ENCODE data around the gene NFYA.
"Not testable (repeated sequence)": the region's sequence is repeated elsewhere in the genome, so short reads cannot be mapped to it uniquely, and the experiment has no call there.

NFYA gene

DNA sequence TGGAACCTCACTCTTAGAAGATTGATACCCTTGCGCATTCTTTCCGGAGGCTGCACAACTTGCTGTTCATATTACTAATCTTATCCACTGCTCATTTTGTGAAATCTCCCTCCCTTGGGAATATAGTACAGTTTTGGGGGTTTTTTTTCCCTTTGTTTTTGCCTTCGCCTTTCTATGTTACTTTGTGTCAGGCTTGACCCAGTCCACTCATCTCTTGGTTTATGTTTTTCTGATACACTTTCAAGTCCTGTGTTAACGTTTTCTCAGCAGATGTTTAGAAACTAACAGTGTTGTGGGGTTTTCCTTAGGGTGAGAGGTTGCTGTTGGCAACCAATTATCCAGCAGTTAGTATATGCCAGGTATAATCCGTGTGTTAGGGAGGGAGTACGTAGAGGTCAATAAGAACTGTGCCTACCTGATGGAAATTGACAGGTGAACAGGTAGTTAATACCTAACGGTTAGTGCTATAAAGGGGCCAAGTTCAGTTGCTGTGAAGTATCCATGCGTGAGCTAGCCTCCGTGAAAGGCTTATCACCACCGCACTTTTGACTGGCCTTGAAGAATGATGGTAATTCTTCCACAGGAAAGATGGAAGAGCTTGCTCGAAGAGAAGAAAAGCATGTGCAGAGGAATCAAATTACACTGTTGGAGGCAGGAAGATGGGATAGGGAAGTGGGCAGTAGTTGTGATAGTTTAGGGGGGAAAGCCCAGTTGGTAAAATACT lies 1.4 kb downstream of the NFYA start:
- DNase-seq, result no peak

DNA sequence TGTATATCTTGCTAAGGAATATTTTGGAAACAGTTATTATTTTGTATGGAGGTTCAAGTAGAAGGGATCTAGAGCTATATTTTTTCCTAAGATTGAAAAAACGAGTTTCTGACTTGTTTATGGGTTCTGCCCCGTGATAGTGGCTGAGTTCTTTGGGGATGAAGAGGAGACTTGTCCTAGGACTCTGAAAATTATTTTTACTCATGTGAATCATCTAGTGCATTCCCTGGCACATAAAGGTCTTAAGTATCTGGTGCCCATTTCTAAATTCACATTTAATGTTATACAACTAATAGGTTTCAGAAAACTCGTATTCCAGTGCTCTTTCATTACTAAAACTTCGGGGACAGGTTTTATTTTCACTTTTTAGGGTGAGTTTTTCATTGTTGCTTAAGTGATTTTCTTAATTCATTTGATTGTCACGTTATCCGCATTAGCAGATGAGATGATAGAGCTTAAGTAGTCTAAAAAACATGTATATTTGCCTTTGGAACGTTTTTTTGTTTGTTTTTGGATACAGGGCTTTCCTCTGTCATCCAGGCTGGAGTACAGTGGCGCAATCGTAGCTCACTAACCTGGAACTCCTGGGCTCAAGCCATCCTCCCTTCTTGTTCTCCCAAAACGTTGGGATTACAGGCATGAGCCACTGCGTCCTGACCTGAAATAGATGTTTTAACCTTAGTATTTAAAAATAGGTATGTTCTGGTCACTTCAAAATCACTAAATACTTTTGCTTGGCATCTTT lies 2.1 kb downstream of the NFYA start:
- DNase-seq, result no peak

DNA sequence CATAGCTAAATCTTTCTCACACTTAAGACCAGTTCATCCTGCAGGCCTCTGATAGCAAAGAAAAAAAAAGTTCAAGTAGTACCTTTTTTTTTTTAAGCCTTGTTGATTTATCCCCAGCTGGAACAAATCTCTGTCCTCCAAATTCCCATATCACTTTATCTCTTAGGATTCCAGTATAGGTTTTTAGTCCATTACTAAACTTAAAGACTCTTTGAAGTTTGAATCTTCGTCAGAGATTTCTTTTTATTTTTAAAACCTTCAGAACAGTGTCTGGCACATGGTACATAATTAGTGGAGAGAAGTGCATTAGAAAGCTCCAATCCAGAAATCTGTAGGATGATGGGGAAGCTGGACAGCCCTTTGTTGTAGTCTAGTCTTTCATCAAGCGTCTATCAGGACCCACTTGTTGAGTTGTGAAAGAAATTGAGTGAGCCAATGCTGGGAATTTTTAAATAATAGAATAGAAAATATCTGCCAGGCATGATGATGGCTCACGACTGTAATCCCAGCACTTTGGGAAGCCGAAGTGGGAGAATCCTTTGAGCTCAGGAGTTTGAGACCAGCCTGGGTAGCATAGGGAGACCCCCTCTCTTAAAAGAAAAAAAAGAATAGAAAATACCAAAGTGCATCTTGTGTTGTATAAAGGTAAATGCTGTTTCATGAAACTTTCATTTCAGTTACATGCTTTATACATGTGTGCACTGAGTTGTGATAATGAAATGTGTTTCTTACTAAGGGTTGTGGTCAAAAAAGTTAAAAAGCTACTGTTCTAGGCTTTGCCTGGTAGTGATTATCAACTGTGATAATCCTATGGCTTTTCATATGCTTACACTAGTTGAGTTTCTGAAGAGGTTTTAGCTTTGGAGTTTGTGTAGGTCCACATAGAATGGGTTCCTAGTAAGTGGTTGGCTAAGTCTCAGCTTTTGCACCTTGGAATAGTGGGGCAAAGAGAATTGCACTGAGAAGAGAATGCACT lies 3.2 kb downstream of the NFYA start:
- no peak for DNase-seq

DNA sequence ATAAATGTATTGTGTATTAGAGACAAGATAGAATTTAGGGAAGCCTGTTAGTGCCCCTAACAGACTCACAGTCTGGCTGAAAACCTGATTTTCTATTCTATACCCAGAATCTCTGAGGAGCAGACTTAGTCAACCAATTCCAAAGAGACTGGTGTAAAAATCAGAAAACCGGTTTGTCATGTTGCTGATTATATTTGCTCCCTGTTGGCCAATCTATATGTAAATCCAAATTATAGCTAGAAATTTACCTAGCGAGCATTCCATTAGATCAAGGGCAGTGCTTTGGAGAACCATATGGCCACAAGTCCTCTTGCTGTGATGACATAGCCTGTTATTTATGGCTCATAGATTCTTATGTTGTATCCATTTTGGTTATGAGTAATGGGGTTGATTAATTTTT lies 4.8 kb downstream of the NFYA start:
- DNase-seq, result no peak

DNA sequence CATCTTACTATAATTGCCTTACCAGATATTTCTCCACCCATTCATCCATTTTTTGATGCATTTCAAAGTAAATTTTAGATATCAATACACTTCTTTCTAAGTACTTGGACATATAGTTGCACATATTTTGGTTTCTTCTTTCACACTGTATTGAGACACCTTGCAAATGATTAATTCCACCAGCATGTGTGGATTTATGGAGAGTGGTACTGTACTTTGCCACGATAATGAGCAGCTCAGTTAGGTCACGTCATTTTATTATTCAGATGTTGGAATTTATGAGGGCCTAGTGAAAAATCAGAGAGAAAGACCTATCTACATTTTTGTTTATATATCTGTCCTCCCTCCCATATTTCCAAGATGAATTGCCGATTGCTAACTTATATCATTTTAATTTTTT lies 5.3 kb downstream of the NFYA start:
- DNase-seq, result no peak

DNA sequence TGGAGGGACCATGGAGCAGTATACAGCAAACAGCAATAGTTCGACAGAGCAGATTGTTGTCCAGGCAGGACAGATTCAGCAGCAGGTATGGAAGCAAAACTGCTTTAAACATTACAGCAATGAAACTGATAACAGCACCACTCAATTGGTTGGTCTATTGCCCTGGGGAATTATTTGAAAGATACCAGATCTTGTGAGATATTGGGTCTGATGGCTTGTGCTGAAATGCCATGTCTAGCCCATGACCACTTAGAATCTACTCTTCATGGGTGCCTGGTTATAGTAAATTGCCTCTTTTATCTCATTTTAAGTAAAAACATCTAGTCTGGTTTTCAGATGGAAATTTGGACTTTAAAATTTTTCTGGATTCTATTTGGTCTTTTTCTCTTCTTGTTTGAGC lies 6.3 kb downstream of the NFYA start:
- no peak for DNase-seq

DNA sequence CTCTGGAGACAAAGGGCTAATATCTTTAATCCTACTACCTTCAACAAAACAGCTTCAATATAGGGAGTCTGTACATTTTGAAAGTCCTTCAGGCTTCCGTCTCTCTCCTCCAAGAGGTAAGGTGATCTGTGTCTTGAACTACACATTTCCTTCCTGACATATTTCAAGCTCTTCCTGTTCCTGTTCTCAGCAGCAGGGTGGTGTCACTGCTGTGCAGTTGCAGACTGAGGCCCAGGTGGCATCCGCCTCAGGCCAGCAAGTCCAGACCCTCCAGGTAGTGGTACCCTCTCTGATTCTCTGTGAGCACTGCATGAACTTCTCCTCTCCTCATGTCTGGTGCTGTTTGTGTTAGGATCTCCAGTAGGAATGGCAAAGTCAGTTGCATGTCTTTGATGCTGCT lies 7.8 kb downstream of the NFYA start:
- DNase-seq, result no peak

DNA sequence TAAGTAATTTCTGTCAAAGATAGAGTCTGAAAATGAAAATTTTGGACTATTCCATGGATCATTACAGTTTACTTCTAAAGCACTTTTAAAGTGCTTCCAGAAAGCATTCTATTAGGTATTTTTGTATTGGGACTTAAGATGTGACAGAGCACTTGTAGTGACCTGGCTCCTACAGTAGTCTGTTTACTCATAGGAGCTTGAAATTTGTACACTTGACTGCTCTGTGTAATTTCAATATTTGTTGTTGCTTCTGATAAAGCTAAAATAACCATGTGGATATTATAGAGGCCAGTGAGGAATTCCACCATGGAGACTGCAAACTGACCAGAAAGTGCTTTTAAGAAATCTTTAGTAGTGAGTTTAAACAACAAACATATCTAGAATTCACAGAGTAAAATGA lies 10.3 kb downstream of the NFYA start:
- no peak for DNase-seq

DNA sequence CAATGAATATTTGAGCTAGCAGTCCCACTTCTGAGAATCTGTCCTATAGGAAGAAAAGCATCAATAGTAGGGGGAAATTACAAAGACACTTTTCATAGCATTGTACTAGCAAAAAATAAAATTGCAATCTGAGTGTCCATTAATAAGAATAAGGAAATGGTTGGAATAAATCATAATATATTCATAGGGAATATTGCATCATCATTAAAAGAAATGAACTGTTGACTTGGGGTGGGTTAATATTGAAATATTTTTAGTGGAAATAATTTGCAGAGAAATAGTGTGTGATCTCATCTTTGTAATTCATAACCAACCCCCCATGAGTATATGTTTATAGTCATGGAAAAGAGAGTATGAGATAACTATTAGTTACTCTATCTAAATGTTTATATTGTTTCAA lies 12.4 kb downstream of the NFYA start:
- DNase-seq, result no peak

DNA sequence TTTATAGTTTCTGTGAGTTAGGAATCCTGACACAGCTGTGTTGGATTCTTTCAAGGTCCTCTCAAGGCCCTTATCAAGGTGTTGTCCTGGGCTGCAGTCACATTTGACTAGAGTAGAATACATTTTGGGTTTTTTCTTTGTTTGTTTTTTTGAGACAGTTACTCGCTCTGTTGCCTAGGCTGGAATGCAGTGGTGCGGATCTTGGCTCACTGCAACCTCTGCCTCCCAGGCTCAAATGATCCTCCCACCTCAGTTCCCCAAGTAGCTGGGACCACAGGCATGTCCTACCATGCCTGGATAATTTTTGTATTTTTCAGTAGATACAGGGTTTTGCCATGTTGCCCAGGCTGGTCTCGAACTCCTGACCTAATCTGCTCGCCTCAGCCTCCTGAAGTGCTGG lies 15.7 kb downstream of the NFYA start:
- no peak for DNase-seq

DNA sequence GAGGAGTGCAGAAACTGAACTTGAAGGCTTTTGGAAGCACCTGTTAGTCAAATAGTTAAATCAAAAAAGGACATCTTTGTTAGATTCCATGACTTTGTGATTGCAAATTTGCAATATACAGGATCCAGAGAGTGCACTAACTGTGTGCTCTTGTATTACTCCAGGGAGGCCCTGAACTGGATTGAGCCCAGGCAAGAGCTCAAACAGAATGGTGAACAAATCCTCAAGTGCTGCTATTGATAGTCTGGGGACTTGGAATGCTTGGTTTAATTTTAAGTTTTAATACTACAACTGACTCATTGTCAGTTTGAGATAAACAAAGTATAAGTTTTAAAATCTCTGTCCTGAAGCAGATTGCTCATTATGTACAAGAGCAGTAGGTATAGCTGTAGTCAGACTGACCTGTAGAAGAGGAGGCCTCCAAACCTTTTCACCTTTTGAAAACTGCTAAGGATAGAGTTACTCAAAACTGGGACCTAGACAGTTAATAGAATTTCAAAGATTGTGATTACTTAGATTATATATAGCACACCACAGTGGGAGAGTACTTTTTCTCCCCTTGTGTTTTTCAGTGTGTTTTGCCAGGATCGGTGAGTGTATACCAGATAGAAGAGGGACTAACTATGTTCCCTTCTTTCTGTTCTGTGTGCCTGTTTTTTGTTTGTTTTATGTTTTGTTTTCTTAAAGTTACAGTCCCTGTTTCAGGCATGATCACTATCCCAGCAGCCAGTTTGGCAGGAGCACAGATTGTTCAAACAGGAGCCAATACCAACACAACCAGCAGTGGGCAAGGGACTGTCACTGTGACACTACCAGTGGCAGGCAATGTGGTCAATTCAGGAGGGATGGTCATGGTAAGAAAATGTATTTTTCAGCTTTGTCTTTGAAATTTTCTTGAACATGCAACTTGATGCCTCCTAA lies 18.3 kb downstream of the NFYA start:
- DNase-seq, result no peak

DNA sequence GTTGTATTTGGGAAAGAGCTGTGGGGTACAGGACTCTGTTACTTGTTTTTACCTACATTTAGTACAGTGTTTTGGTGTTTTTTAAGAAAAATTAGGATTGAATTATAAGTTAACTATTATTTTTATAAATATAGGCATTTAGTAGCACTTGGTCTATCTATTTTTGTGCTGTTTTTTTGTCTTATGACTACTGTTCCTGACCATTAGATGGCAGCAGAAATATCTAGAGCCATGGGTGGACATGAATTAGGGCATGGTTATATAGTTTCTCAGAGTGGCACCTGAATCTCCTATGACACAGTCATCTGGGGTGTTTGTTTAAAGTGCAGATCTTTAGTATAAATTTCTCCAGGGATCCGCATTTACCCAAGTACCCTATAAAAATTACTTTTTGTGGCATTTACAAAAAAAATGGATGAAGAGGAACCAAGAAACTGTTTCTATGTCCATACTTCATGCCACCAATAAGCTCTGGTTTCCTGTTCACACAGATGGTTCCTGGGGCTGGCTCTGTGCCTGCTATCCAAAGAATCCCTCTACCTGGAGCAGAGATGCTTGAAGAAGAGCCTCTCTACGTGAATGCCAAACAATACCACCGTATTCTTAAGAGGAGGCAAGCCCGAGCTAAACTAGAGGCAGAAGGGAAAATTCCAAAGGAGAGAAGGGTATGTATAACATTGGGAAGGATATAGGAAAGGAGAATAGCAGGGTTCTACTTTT lies 19.8 kb downstream of the NFYA start:
- no peak for DNase-seq

DNA sequence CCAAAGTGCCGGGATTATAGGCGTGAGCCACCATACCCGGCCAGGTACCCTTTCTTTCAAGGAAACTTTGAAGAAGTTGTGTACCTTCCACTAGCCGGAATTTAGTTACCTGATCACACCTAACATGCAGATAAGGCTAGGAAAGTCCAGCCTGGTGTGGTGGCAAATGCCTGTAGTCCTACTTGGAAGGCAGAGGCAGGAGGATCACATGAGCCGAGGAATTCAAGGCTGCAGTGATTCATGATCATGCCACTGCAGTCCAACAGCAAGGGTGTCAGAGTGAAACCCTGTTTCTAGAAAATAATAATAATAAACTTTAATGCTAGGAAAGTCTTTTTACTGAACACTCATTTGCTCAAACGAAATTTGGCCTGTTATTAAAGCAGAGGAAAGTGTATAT lies 21.0 kb downstream of the NFYA start:
- no peak for DNase-seq

DNA sequence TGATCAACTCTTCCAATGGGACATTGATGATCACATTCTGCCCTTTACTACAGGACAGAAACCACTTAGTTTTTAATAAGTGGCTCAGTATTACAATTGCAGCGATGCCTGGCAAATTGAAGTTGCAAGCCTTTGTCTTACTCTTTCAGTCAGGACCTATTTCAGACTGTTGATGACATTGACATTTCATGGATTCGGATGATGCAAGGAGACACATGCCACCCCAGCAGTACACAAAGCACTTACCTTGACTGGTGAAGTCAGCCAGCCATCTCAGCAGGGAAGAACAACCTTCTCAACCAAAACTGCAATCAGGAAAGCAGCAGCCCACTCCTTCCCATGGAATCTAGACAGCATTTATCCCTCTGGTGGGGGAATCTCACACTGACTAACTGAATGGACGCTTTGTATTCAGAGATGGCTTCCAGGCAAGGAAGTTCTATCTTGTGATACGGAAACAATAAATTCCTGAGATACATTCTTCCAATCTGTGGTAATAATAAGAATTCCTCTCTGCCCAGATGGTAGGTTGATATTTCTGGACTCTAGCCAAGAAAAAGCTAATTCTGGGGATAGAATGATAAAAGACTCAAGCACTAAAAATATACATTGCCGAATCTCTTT lies 24.8 kb downstream of the NFYA start:
- DNase-seq, result no peak

DNA sequence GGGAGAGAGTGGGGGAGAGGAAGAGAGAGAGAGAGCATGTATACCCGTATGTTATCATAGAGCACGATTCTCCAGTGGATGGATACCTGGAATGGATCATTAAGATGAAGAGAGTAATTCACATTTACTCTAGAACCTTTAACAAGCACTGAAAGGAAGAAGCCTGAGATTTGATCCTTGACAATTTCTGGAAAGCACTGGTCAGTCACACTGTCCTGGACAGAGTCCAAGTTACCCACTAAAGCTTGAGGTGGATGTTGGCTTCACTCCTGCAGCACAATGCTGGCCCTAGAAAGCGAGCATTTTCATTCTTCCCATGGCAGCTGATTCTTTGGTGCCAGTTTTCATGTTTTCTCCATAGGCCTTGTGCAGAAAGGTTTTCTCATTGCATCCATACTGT lies 25.6 kb downstream of the NFYA start:
- no peak for DNase-seq

DNA sequence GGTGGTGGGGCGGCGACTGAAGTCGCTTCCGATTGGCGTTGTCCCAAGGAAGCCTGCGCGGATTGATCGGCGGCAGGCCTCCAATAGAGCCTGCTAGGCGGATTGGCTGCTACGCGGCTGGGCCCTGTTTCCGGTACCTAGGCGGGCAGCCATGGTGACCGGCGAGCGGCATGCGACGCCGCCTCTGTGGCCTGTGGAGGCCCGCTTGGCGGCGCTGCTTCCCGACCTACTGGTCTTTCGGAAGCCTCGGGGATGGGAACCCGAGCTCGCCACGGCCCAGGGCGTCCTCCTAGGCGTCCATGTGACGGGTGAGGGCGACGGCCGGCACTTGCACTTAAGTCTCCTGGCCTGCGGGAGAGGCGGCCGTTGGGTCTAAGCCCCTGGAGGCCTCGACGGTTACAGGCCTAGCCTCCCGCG lies 28.1 kb downstream of the NFYA start:
- no peak for DNase-seq

DNA sequence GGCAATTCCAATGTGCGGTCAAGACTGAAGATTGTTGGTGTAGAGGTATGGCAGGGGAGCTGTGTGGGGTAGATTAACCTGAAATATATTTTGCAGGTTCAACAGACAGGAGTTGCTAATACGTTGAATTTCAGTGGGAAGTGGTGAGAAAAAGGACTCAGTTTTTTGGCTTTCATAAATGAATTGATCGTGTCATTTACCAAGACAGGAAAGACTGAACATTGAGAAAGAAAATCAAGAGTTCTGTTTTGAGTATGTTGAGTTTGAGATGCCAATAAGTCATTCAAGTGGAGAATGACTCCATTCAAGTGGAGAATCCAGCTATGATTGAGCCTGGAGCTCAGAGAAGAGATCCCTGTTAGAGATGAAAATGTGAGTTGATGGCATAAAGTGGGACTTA lies 31.1 kb downstream of the NFYA start:
- DNase-seq, result no peak

DNA sequence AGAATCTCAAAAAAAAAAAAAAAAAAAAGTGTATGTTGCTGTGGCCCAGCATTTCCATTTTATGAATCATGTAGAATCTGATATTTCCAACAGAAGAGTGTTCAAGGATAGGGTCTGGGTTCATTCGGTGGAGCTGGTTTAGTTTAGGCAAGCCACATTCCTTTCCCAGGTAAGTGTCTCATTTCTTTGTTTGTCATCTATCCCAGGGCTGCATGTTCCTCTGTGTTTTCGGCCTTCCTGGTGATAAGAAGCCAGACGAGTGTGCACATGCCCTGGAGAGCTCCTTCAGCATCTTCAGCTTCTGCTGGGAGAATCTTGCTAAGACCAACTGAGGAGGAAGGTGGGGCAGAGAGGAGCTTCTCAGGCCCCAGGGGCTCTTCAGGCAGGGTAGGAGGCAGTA lies 38.2 kb downstream of the NFYA start:
- DNase-seq, result no peak

DNA sequence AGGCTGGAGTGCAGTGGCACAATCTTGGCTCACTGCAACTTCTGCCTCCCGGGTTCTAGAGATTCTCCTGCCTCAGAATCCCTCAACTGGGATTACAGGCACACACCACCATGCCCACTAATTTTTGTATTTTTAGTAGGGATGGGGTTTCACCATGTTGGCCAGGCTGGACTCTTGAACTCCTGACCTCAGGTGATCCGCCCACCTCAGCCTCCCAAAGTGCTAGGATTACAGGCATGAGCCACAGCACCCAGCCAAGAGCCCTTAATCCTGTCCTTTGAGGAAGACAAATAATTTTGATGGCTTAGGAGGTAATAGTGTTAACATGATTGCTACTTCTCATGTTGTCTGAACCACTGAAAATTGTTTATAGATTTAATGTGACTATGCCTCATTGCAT lies 42.3 kb downstream of the NFYA start:
- DNase-seq, result not testable (repeated sequence)

DNA sequence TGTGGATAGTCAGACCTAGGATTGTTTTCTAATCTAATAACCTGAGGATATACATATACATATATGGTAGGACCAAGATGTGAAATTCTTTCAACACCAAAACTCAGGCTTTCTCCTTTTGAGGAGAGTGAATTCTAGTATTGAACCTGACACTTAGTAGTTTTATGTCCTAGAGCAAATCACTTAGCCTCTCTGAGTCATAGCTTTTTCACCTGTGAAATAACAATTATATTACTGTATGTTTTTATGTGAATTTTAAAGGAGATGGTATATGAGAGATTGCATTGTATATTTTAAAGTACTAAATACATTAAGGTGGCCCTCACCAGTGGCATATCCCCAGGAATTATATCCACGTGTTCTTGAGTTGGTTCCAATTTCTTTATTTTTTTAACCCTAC lies 46.7 kb downstream of the NFYA start:
- DNase-seq, result no peak

DNA sequence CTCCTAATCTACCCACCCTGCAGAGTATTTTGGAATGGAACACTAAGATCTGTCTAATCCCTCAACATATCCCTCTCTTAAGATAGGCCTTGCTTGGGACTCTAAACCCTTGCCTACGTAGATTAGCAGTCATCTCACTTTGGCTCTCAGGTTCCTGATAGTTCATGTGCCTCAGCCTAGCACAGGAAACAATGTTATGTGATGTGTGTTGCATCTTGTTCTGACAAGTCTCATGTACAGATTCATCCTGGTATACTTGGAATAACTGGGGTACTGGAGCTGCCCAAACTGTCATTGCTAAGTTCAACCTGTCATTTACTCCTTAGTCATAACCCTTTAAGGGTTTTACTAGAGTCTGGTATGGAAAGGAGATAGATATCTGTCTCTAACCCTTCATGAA lies 47.3 kb downstream of the NFYA start:
- no peak for DNase-seq
